Measurements from ENCODE around the gene TOX2.

TOX2 gene

GRCh38 chr20:43938932-43939761 lies 24.5 kb downstream of the TOX2 start:
- peak; percentile 99 for DNase-seq (ENCODE audit: low read depth)
- TF ChIP-seq CTCF (conservative IDR thresholded peaks at IDR 0.05; ENCODE audit: low read depth, low read length) = no peak

GRCh38 chr20:43939762-43940121 lies 25.1 kb downstream of the TOX2 start:
- H3K4me3 ChIP-seq (ENCODE audit: low read length) = no peak overlapping the region
- DNase-seq (ENCODE audit: low read depth) = no peak
- no peak for TF ChIP-seq CTCF (conservative IDR thresholded peaks at IDR 0.05; ENCODE audit: low read depth, low read length)

More at GRCh38 chr20:43938932-43939761, 24.5 kb downstream of the TOX2 start:
- no peak overlapping the region for H3K4me3 ChIP-seq (ENCODE audit: low read length)

GRCh38 chr20:43940518-43941225 lies 26.0 kb downstream of the TOX2 start:
- H3K4me3 ChIP-seq (ENCODE audit: low read length) = no peak overlapping the region
- TF ChIP-seq CTCF (conservative IDR thresholded peaks at IDR 0.05; ENCODE audit: low read depth, low read length) = no peak
- DNase-seq (ENCODE audit: low read depth) = no peak

- no peak overlapping the region for H3K4me3 ChIP-seq (ENCODE audit: low read length)
- TF ChIP-seq CTCF (conservative IDR thresholded peaks at IDR 0.05; ENCODE audit: low read depth, low read length) = no peak
- DNase-seq (ENCODE audit: low read depth) = no peak
Observed at GRCh38 chr20:43941476-43942200, 27.0 kb downstream of the TOX2 start.

GRCh38 chr20:43942201-43942590 lies 27.5 kb downstream of the TOX2 start:
- no peak overlapping the region for H3K4me3 ChIP-seq (ENCODE audit: low read length)
- TF ChIP-seq CTCF (conservative IDR thresholded peaks at IDR 0.05; ENCODE audit: low read depth, low read length) = no peak
- DNase-seq (ENCODE audit: low read depth) = no peak

GRCh38 chr20:43942667-43943285 lies 28.1 kb downstream of the TOX2 start:
- no peak for TF ChIP-seq CTCF (conservative IDR thresholded peaks at IDR 0.05; ENCODE audit: low read depth, low read length)
- DNase-seq (ENCODE audit: low read depth) = no peak
- H3K4me3 ChIP-seq (ENCODE audit: low read length) = no peak overlapping the region
